ENCODE measurements around the gene ZNF487.
"Not testable (repeated sequence)": the region's sequence is repeated elsewhere in the genome, so short reads cannot be mapped to it uniquely, and the experiment has no call there.

Gene ZNF487

GRCh38 chr10:43436291-43437140 lies at the start of gene ZNF487:
ZNF487 (plus strand) TSS chr10:43437111; CDS start chr10:43475814, 38,703 bp downstream.
- DNase-seq (ENCODE audit: low spot score), result peak; percentile 82

- DNase-seq (ENCODE audit: low spot score), result no peak
Measured at GRCh38 chr10:43387678-43388032, 49.3 kb upstream of the ZNF487 start.

- DNase-seq (ENCODE audit: low spot score), result no peak
Measured at GRCh38 chr10:43389867-43390266, 47.0 kb upstream of the ZNF487 start.

GRCh38 chr10:43390333-43390732 lies 46.6 kb upstream of the ZNF487 start:
- DNase-seq (ENCODE audit: low spot score), result no peak

GRCh38 chr10:43390759-43391158 lies 46.2 kb upstream of the ZNF487 start:
- peak; percentile 43 for DNase-seq (ENCODE audit: low spot score)

- no peak for DNase-seq (ENCODE audit: low spot score)
Measured at GRCh38 chr10:43391496-43391895, 45.4 kb upstream of the ZNF487 start.

- no peak for DNase-seq (ENCODE audit: low spot score)
Measured at GRCh38 chr10:43392748-43393147, 44.2 kb upstream of the ZNF487 start.

GRCh38 chr10:43393186-43393585 lies 43.7 kb upstream of the ZNF487 start:
- not testable (repeated sequence) for DNase-seq (ENCODE audit: low spot score)

- DNase-seq (ENCODE audit: low spot score), result no peak
Measured at GRCh38 chr10:43393606-43394360, 43.1 kb upstream of the ZNF487 start.

GRCh38 chr10:43394868-43395267 lies 42.0 kb upstream of the ZNF487 start:
- no peak for DNase-seq (ENCODE audit: low spot score)

GRCh38 chr10:43395571-43396060 lies 41.3 kb upstream of the ZNF487 start:
- DNase-seq (ENCODE audit: low spot score), result no peak

GRCh38 chr10:43396061-43396927 lies 40.6 kb upstream of the ZNF487 start:
- DNase-seq (ENCODE audit: low spot score), result peak; percentile 72

- peak; percentile 93 for DNase-seq (ENCODE audit: low spot score)
Measured at GRCh38 chr10:43396928-43397624, 39.8 kb upstream of the ZNF487 start.

- DNase-seq (ENCODE audit: low spot score), result peak; percentile 29
Measured at GRCh38 chr10:43398939-43399319, 38.0 kb upstream of the ZNF487 start.

- DNase-seq (ENCODE audit: low spot score), result no peak
Measured at GRCh38 chr10:43399320-43400310, 37.3 kb upstream of the ZNF487 start.

- no peak for DNase-seq (ENCODE audit: low spot score)
Measured at GRCh38 chr10:43401627-43402026, 35.3 kb upstream of the ZNF487 start.

GRCh38 chr10:43402176-43402575 lies 34.7 kb upstream of the ZNF487 start:
- no peak for DNase-seq (ENCODE audit: low spot score)

GRCh38 chr10:43402880-43403452 lies 33.9 kb upstream of the ZNF487 start:
- DNase-seq (ENCODE audit: low spot score), result no peak

GRCh38 chr10:43403911-43404703 lies 32.8 kb upstream of the ZNF487 start:
- no peak for DNase-seq (ENCODE audit: low spot score)

All from SW480 (cell line).